ENCODE data around the gene RBM39. TPM values are rescaled to one million over a fixed set of nuclear protein-coding genes. Genes with fewer than 3 reads are reported as not detected.

Gene RBM39
- total and polyA plus RNA-seq, 2 of the 13 experiments (the other 11 are each of a cell fraction or from before 2014, with no cell fraction given): 788 to 920 TPM

DNA sequence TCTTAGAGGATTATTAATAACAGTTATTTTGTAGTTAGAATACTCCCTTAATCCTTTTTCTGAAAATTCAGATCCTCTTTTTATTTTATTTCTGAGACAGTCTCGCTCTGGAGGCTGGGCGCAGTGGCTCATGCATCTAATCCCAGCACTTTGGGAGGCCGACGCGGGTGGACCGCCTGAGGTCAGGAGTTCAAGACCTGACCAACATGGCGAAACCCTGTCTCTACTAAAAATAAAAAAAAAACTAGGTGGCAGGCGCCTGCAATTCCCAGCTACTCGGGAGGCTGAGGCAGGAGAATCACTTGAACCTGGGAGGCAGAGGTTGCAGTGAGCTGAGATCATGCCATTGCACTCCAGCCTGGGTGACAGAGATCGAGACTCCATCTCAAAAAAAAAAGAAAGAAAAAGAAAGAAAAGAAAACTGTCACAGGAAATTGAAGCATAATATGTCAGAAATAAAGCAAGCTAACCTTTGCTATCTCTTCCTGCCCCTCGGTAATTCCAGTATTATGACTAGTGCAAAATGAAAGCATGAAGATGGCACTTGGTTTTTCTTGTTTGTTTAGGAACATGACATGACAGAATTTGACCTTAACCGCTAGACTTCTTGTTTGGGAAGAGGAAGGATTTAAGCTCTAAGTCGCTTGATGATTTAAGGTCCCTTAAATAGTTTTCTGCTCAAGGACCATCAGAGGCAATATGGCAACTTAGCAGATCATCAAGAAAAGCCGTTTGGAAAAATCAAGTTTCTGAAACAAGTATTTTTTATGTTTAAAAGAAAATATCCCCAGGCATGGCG, 1.8 kb upstream of the RBM39 start (continued):
- TF ChIP-seq, protein P1, sequence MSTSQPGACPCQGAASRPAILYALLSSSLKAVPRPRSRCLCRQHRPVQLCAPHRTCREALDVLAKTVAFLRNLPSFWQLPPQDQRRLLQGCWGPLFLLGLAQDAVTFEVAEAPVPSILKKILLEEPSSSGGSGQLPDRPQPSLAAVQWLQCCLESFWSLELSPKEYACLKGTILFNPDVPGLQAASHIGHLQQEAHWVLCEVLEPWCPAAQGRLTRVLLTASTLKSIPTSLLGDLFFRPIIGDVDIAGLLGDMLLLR (CRISPR knock-in tag; IDR thresholded peaks at IDR 0.05): no peak
- TF ChIP-seq YEATS4 (CRISPR knock-in tag; IDR thresholded peaks at IDR 0.05; ENCODE audit: borderline replicate concordance): peak; percentile 32; the same call in 1 of the 2 replicates
- TF ChIP-seq ZNF709 (CRISPR knock-in tag; IDR thresholded peaks at IDR 0.05): 0 out of 2 replicates have a peak, but pooled peaks have one; percentile 35
- no peak for TF ChIP-seq ZNF772 (CRISPR knock-in tag; IDR thresholded peaks at IDR 0.05)
- TF ChIP-seq RARA (CRISPR knock-in tag; IDR thresholded peaks at IDR 0.05): peak; percentile 78
- TF ChIP-seq ZNF598 (CRISPR knock-in tag; IDR thresholded peaks at IDR 0.05; ENCODE audit: borderline replicate concordance): peak; percentile 73; the same call in 1 of the 2 replicates
- TF ChIP-seq ZZZ3 (CRISPR knock-in tag; IDR thresholded peaks at IDR 0.05; ENCODE audit: borderline replicate concordance): no peak
- peak; percentile 75 for TF ChIP-seq NR2F6 (IDR thresholded peaks at IDR 0.05)
- peak; percentile 79 for TF ChIP-seq NR2F6 (CRISPR knock-in tag; IDR thresholded peaks at IDR 0.05)
- no peak; the same call in 1 of the 2 replicates for TF ChIP-seq NAIF1 (CRISPR knock-in tag; IDR thresholded peaks at IDR 0.05; ENCODE audit: borderline replicate concordance)
- TF ChIP-seq SALL1 (CRISPR knock-in tag; IDR thresholded peaks at IDR 0.05): peak; percentile 65
- no peak for TF ChIP-seq ZNF850 (CRISPR knock-in tag; conservative IDR thresholded peaks at IDR 0.05)
- TF ChIP-seq ZNF639 (CRISPR knock-in tag; conservative IDR thresholded peaks at IDR 0.05): no peak
- peak; percentile 18 for TF ChIP-seq IKZF4 (CRISPR knock-in tag; IDR thresholded peaks at IDR 0.05; ENCODE audit: borderline replicate concordance, low read depth, not compliant biosample characterization)
- no peak for TF ChIP-seq ZNF660 (CRISPR knock-in tag; IDR thresholded peaks at IDR 0.05; ENCODE audit: borderline replicate concordance, low read depth)
- TF ChIP-seq HNRNPUL1 (IDR thresholded peaks at IDR 0.05; ENCODE audit: low read depth, low read length): no peak
- TF ChIP-seq JDP2 (CRISPR knock-in tag; IDR thresholded peaks at IDR 0.05; ENCODE audit: borderline replicate concordance): no peak
- no peak for TF ChIP-seq NFYB (CRISPR knock-in tag; IDR thresholded peaks at IDR 0.05)
- TF ChIP-seq JUNB (CRISPR knock-in tag; IDR thresholded peaks at IDR 0.05; ENCODE audit: borderline replicate concordance): no peak
- TF ChIP-seq ZNF430 (CRISPR knock-in tag; IDR thresholded peaks at IDR 0.05): 0 out of 2 replicates have a peak, but pooled peaks have one; percentile 17
- no peak for TF ChIP-seq FIP1L1 (IDR thresholded peaks at IDR 0.05; ENCODE audit: borderline replicate concordance, insufficient read depth, low read depth, low read length)
- TF ChIP-seq, protein P2, sequence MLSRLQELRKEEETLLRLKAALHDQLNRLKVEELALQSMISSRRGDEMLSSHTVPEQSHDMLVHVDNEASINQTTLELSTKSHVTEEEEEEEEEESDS (CRISPR knock-in tag; IDR thresholded peaks at IDR 0.05; ENCODE audit: borderline replicate concordance): peak; percentile 49; the same call in 1 of the 2 replicates
- peak; percentile 64 for TF ChIP-seq MAFF (IDR thresholded peaks at IDR 0.05; ENCODE audit: low read depth, low read length)
- TF ChIP-seq REST (IDR thresholded peaks at IDR 0.05; ENCODE audit: borderline replicate concordance in 1 of 2, low read depth in 1 of 2, low read length in 2 of 2): 0 out of 4 replicates have a peak, but pooled peaks of 1 of the 2 experiments have one; percentile 5
- peak; percentile 15; the same call in 1 of the 2 replicates for TF ChIP-seq ZFP1 (CRISPR knock-in tag; IDR thresholded peaks at IDR 0.05)
